HepG2 (cell line): ENCODE data around the gene ZNF512B. TPM values are rescaled to one million over a fixed set of nuclear protein-coding genes. Genes with fewer than 3 reads are reported as not detected.

Experiments
- E2F1 ChIP-seq: sonication (generic); formaldehyde crosslinking; IDR thresholded peaks from 2 replicates; pipeline ENCODE4 v1.5.0; 2020; ENCODE audit warnings: missing genetic modification reagents
- GFI1 ChIP-seq: sonication (generic); formaldehyde crosslinking; IDR thresholded peaks from 2 replicates; pipeline ENCODE4 v1.5.0; 2020; ENCODE audit warnings: missing genetic modification reagents, mild to moderate bottlenecking, borderline replicate concordance
- HNRNPK ChIP-seq: fragments of 200-400 bp; formaldehyde crosslinking; IDR thresholded peaks from 2 replicates; pipeline ENCODE4 v1.6.1; 2018; ENCODE audit warnings: low read length, low read depth, moderate library complexity, mild to moderate bottlenecking; ENCODE audit not compliant: poor library complexity, severe bottlenecking
- NFATC3 ChIP-seq: sonication (generic); formaldehyde crosslinking; IDR thresholded peaks from 2 replicates; pipeline ENCODE4 v1.5.1; 2020; ENCODE audit warnings: mild to moderate bottlenecking, missing genetic modification reagents
- REL ChIP-seq: sonication (generic); formaldehyde crosslinking; conservative IDR thresholded peaks from 2 replicates; pipeline ENCODE4 v1.8.0; 2022; ENCODE audit warnings: mild to moderate bottlenecking, missing genetic modification reagents, moderate library complexity
- TOPORS ChIP-seq: sonication (generic); formaldehyde crosslinking; IDR thresholded peaks from 2 replicates; pipeline ENCODE4 v1.8.0; 2023; ENCODE audit warnings: mild to moderate bottlenecking, missing genetic modification reagents
- ZNF589 ChIP-seq: sonication (generic); formaldehyde crosslinking; conservative IDR thresholded peaks from 2 replicates; pipeline ENCODE4 v1.8.0; 2022; ENCODE audit warnings: mild to moderate bottlenecking, moderate library complexity, missing genetic modification reagents
- ZNF749 ChIP-seq: sonication (generic); formaldehyde crosslinking; IDR thresholded peaks from 2 replicates; pipeline ENCODE4 v1.8.0; 2022; ENCODE audit warnings: mild to moderate bottlenecking, missing genetic modification reagents, moderate library complexity, borderline replicate concordance
- ZNF800 ChIP-seq: sonication (generic); formaldehyde crosslinking; IDR thresholded peaks from 2 replicates; pipeline ENCODE4 v1.4.0; 2020; ENCODE audit warnings: missing genetic modification reagents
- polyA plus RNA-seq, 8 experiments: library from polyadenylated mRNA; depleted of rRNA in 3 of 8; stranded (reverse) in 7 of 8; unstranded in 1 of 8; fragments of >200 nt; fragmentation: Illumina TruSeq in 4 of 8; extraction: Trizol in 4 of 8; gene quantifications; 2 replicates each; pipeline versions ENCODE4 v1.2.1 to v1.2.3, GENCODE V29; 2011 to 2016; ENCODE audit warnings: low read depth in 4 of 8, missing spikeins in 1 of 8, mixed read lengths in 1 of 8; ENCODE audit not compliant: insufficient read depth in 1 of 8
- total RNA-seq, 5 experiments: library from RNA; depleted of rRNA; stranded (reverse); fragments of >200 nt; fragmentation: Illumina TruSeq; extraction: Trizol; gene quantifications; 2 replicates each; pipeline ENCODE4 v1.2.3, GENCODE V29; 2016; ENCODE audit warnings: low read depth in 1 of 5
- TF ChIP-seq, protein P1 (sequence below): sonication (generic); formaldehyde crosslinking; IDR thresholded peaks from 2 replicates; pipeline ENCODE4 v1.5.1; 2020; ENCODE audit warnings: mild to moderate bottlenecking, missing genetic modification reagents, moderate library complexity
- TF ChIP-seq, protein P2 (sequence below): sonication (generic); formaldehyde crosslinking; IDR thresholded peaks from 2 replicates; pipeline ENCODE4 v1.4.0; 2020; ENCODE audit warnings: missing genetic modification reagents
- TF ChIP-seq, protein P3 (sequence below): sonication (generic); formaldehyde crosslinking; IDR thresholded peaks from 2 replicates; pipeline ENCODE4 v1.8.0; 2022; ENCODE audit warnings: mild to moderate bottlenecking, missing genetic modification reagents, moderate library complexity
- TF ChIP-seq, protein P4 (sequence below): sonication (generic); formaldehyde crosslinking; IDR thresholded peaks from 2 replicates; pipeline ENCODE4 v1.5.0; 2020; ENCODE audit warnings: missing genetic modification reagents

Gene ZNF512B
- total and polyA plus RNA-seq, 2 of the 13 experiments (the other 11 are each of a cell fraction or from before 2014, with no cell fraction given): 11.5 to 30.6 TPM

DNA sequence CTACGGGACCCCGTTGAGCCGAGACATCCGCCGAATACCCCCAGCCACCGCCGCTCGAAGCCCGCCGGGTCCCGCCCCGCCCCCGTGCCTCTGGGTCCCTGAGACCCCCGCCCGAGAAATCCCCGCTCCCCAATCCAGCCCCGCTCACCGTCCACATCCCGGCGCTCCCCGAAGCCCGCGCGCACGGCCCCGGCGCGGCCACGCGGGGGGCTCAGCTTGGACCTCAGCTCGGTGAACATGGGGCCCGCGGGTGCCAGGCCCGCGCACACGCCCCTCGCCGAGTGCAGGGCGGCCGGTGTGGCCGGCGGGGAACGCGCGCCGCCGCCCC is 9.5 kb upstream of the ZNF512B start (continued):
- TF ChIP-seq, protein P1, sequence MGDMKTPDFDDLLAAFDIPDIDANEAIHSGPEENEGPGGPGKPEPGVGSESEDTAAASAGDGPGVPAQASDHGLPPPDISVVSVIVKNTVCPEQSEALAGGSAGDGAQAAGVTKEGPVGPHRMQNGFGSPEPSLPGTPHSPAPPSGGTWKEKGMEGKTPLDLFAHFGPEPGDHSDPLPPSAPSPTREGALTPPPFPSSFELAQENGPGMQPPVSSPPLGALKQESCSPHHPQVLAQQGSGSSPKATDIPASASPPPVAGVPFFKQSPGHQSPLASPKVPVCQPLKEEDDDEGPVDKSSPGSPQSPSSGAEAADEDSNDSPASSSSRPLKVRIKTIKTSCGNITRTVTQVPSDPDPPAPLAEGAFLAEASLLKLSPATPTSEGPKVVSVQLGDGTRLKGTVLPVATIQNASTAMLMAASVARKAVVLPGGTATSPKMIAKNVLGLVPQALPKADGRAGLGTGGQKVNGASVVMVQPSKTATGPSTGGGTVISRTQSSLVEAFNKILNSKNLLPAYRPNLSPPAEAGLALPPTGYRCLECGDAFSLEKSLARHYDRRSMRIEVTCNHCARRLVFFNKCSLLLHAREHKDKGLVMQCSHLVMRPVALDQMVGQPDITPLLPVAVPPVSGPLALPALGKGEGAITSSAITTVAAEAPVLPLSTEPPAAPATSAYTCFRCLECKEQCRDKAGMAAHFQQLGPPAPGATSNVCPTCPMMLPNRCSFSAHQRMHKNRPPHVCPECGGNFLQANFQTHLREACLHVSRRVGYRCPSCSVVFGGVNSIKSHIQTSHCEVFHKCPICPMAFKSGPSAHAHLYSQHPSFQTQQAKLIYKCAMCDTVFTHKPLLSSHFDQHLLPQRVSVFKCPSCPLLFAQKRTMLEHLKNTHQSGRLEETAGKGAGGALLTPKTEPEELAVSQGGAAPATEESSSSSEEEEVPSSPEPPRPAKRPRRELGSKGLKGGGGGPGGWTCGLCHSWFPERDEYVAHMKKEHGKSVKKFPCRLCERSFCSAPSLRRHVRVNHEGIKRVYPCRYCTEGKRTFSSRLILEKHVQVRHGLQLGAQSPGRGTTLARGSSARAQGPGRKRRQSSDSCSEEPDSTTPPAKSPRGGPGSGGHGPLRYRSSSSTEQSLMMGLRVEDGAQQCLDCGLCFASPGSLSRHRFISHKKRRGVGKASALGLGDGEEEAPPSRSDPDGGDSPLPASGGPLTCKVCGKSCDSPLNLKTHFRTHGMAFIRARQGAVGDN (CRISPR knock-in tag): no peak
- TF ChIP-seq ZNF800 (CRISPR knock-in tag) (0 out of 2 replicates have a peak, but pooled peaks have one; percentile 0), HNRNPK (peak; percentile 12), ZNF749 (CRISPR knock-in tag) (no peak), GFI1 (CRISPR knock-in tag) (peak; percentile 32; the same call in 1 of the 2 replicates), REL (0 out of 2 replicates have a peak, but pooled peaks have one; percentile 45), ZNF589 (0 out of 2 replicates have a peak, but pooled peaks have one; percentile 20), NFATC3 (CRISPR knock-in tag) (no peak), E2F1 (CRISPR knock-in tag) (no peak), TOPORS (CRISPR knock-in tag) (peak; percentile 29; the same call in 1 of the 2 replicates)
- TF ChIP-seq, protein P2, sequence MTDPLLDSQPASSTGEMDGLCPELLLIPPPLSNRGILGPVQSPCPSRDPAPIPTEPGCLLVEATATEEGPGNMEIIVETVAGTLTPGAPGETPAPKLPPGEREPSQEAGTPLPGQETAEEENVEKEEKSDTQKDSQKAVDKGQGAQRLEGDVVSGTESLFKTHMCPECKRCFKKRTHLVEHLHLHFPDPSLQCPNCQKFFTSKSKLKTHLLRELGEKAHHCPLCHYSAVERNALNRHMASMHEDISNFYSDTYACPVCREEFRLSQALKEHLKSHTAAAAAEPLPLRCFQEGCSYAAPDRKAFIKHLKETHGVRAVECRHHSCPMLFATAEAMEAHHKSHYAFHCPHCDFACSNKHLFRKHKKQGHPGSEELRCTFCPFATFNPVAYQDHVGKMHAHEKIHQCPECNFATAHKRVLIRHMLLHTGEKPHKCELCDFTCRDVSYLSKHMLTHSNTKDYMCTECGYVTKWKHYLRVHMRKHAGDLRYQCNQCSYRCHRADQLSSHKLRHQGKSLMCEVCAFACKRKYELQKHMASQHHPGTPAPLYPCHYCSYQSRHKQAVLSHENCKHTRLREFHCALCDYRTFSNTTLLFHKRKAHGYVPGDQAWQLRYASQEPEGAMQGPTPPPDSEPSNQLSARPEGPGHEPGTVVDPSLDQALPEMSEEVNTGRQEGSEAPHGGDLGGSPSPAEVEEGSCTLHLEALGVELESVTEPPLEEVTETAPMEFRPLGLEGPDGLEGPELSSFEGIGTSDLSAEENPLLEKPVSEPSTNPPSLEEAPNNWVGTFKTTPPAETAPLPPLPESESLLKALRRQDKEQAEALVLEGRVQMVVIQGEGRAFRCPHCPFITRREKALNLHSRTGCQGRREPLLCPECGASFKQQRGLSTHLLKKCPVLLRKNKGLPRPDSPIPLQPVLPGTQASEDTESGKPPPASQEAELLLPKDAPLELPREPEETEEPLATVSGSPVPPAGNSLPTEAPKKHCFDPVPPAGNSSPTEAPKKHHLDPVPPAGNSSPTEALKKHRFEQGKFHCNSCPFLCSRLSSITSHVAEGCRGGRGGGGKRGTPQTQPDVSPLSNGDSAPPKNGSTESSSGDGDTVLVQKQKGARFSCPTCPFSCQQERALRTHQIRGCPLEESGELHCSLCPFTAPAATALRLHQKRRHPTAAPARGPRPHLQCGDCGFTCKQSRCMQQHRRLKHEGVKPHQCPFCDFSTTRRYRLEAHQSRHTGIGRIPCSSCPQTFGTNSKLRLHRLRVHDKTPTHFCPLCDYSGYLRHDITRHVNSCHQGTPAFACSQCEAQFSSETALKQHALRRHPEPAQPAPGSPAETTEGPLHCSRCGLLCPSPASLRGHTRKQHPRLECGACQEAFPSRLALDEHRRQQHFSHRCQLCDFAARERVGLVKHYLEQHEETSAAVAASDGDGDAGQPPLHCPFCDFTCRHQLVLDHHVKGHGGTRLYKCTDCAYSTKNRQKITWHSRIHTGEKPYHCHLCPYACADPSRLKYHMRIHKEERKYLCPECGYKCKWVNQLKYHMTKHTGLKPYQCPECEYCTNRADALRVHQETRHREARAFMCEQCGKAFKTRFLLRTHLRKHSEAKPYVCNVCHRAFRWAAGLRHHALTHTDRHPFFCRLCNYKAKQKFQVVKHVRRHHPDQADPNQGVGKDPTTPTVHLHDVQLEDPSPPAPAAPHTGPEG (CRISPR knock-in tag): 0 out of 2 replicates have a peak, but pooled peaks have one; percentile 49
- TF ChIP-seq, protein P3, sequence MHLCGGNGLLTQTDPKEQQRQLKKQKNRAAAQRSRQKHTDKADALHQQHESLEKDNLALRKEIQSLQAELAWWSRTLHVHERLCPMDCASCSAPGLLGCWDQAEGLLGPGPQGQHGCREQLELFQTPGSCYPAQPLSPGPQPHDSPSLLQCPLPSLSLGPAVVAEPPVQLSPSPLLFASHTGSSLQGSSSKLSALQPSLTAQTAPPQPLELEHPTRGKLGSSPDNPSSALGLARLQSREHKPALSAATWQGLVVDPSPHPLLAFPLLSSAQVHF (CRISPR knock-in tag): peak; percentile 17; the same call in 1 of the 2 replicates
- TF ChIP-seq, protein P4, sequence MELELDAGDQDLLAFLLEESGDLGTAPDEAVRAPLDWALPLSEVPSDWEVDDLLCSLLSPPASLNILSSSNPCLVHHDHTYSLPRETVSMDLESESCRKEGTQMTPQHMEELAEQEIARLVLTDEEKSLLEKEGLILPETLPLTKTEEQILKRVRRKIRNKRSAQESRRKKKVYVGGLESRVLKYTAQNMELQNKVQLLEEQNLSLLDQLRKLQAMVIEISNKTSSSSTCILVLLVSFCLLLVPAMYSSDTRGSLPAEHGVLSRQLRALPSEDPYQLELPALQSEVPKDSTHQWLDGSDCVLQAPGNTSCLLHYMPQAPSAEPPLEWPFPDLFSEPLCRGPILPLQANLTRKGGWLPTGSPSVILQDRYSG (CRISPR knock-in tag): 0 out of 2 replicates have a peak, but pooled peaks have one; percentile 23
